HG02884 (cell line): ENCODE measurements around the gene KLHL12.
A peak's percentile ranks its signal among the peaks of the same experiment; 100 is the strongest.

Experiments
- ATAC-seq: cut with Tn5 transposase; IDR thresholded peaks from one replicate; pipeline ENCODE4 v1.9.1; 2021; ENCODE audit warnings: mild to moderate bottlenecking, moderate library complexity; ENCODE audit not compliant: unreplicated experiment

Gene KLHL12

GRCh38 chr1:202888531-202889360, 38.3 kb downstream of the KLHL12 start, which contains the start of gene RABIF:
Gene RABIF, minus strand, starts transcription at chr1:202889149. Its CDS starts 51 bp downstream, at chr1:202889098.
- peak; percentile 84 for ATAC-seq

GRCh38 chr1:202888221-202888530, 38.9 kb downstream of the KLHL12 start:
- no peak for ATAC-seq

- ATAC-seq, result no peak
Observed at GRCh38 chr1:202880961-202881460, 46.0 kb downstream of the KLHL12 start.

DNA sequence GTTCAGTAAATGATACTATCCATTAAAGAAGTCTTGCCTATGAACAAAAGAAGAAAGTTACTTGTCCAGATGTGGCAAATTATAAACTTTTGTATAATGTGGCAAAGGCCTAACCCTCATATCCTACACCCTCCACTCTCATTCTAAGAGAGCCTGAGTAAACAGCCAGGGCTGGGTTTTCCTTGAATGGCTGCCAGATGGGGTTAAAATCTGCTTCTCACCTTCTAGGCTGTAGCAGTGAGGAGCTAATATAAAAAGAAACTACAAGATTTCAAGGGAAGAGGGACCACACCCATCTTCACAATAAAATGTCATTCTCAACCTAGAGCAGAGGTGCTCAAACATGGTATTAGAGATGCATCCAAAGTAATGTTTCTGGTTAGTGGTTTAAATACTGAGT, 47.0 kb downstream of the KLHL12 start:
- ATAC-seq, result no peak

GRCh38 chr1:202879128-202879527, 47.9 kb downstream of the KLHL12 start:
- ATAC-seq, result no peak

DNA sequence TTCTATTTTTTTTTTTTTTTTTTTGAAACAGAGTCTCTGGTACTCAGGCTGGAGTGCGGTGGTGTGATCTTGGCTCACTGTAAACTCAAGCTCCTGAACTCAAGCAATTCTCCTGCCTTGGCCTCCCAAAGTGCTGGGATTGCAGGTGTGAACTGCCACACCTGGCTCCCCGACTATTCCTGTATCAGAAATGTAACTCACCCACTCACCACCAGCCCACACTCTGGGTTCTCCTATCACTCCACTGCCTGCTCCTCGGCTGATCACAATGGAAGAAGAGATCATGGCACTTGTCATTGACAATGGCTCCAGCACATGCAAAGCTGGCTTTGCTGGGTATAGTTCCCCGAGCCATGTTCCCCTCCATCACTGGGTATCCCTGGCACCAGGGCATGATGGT, 54.0 kb downstream of the KLHL12 start:
- ATAC-seq, result no peak

- ATAC-seq, result no peak
Observed at GRCh38 chr1:202871367-202871766, 55.7 kb downstream of the KLHL12 start.

GRCh38 chr1:202862679-202863560, 64.1 kb downstream of the KLHL12 start:
- no peak for ATAC-seq

DNA sequence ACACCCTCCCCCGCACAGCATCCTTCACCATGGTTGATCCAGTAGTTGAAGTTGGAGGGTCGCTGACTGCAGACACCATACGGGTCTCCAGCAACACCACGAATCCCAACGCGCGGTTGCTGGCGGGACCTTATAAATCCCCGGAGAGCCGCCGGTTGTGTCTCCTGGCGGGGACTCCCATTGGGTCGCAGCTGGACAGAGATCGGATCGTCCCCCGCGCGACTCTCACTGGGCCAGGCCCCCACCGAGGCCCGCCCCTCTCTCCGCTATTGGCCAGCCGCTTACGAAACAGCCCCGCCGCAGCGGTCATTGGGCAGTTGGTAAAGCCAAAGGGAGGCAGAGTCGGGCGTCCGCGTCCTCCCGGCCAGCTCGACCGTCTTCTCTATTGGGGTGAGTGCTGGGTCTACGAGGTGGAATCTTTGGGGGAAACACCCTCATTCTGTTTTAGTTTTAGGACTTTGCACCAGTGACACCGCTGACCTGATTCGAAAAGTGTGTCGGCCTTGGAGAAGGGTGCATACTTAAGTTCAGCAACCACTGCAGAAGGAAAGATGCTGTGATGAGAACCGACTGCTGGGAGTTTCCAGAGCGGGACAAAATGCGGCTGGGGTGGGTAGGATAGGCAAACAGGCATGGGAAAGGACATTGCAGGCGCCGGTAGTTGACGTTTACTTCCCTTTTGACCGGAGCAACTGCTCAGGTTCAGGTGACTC, 65.5 kb downstream of the KLHL12 start:
- peak; percentile 75 for ATAC-seq

DNA sequence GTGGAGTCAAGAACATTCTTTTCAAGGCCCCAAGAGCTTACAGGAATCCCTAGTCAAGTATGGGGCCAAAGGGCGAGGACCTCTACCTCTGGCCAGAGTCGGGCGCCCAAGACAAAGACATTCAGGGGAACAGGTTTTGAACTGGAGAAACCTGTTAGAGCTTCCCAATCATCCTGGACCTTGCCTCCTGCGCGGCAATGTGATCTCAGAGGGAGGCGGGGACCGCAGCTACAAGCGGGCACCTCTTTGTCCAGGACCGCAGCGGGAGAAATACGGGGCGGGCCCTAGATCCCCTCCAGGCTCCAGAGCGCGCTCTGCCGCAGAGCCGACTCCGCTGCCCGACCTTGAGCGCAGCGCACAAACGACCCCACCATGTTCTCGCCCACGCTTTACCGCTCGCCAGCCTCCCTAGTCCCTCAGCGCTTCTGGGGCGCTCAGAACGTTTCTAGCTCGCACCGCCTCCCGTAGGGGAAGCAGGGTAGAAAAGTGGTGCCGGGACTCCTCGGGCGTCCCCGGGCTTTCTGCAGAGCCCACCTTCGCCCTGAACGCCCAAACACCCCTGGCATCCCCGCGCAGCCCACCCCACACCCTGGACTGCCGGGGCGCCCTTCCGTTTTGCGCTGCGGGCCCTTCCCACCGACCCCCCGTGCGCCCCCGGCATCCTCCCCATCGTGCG, 66.2 kb downstream of the KLHL12 start:
- peak; percentile 30 for ATAC-seq

GRCh38 chr1:202858789-202859414, 68.1 kb downstream of the KLHL12 start:
- no peak for ATAC-seq

DNA sequence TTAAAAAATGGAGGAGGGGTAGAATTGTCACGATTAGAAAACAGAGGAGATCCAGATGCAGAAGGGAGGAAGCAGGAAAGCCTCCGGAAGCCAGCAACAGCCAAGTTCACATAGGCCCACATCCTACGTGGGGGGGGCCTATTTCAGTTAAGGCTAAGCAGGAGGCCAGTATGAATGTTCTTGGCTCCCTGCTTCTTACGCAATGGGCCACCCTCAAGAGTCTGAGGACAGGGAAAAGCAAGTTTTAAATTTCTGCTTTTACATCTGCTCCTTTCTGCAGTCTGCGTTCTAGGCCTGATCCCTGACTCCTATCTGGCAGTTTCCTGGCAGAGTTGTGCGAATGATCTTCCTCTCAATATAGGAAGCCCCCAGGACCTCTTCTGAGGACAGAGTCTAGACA, 68.7 kb downstream of the KLHL12 start:
- ATAC-seq, result no peak

DNA sequence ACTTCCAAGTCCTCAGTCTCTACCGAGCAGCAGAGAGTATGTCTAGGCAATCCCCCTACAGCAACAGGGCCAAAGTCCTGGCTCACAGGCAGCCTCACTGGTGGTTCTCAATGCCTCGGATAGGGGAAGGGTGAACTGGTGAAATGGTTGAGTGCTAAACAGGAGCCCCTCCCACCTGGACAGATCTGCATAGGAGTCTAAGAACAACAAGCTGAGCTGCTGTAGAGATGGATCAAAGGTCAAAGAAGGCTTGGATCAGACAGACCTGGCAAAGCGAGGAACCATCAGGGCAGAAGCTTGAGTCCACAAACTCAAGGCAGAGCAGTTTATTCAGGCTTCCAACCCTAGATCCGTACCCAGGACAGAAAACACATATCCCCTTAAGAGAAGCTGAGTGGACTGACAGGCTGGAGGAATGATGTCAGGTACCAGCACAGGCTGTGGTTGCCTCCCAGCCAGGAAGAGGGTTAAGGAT, 69.9 kb downstream of the KLHL12 start:
- ATAC-seq, result no peak

DNA sequence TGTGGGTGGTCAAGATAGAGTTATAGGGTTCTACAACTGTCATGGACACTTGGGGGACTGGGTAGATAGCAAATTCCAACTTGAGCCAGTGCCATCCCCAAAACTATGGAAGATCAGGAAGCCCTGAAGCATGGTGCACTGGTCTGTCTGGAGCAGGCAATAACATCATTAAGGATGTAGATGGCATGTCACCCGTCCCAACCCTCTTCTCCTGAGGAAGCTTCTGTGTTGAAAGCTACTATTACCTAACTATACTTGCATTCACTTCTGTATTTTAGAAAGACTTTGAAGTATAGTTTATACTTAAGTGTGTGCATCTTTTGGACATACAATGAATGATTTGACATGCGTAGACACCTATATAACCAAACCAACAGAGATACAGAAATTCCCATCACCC, 71.0 kb downstream of the KLHL12 start:
- ATAC-seq, result no peak

GRCh38 chr1:202854787-202855186, 72.2 kb downstream of the KLHL12 start:
- no peak for ATAC-seq

- ATAC-seq, result no peak
Observed at GRCh38 chr1:202852163-202852904, 74.7 kb downstream of the KLHL12 start.

DNA sequence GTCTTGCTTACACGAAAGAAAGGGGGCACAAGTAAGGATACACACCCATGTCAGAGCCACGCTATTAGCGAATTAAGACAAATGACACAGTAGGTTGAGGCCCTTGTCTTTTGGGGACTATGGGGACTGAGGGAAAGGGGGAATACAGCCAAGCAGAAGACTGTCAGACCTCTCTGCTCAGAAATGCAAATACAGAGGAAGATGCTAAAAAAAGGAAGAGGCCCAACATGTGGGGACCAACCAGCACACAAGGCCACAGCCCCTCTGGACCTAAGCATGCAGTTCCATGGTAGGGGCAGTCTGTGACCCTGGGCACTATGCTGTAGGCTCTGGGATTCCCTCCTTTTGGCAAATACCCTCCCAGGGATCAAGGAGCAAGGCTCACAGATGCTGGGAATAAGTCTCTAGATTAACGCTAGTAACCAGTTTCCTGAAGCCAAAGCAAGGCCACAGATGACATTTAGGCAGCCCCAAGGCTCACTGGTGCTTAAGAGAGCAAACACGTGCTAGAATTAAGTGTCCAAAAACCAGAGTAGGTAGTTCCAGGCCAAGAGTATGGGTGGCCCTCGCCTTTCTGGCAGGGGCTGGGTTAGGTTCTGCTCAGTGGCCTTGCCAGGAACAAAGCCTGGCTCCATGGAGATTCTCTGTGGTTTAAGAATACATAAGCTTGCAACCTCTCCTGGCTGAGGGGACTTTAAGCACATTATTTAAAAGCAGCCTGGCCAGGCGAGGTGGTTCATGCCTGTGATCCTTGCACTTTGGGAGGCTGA, 76.3 kb downstream of the KLHL12 start:
- no peak for ATAC-seq

- peak; percentile 88 for ATAC-seq
Observed at GRCh38 chr1:202848191-202848542, 78.9 kb downstream of the KLHL12 start.

DNA sequence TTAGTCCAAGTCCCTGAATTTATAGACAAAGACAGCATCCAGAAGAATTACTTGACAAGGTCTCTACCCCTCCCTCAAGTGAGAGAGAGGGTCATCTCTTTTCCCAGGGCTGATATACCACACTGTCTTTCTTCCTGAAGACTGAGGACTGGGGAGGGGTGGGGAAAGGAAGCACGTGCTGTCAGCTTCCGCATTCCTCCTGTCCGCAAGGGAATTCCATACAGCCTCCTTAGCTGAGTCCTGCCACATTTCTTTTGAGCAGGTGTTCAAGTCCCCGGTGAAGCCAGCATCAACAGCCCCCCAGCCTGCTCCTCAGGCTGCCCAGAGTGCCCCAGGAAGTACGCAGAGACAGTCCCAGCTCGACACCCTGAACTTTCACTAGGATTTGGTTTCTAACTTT, 82.1 kb downstream of the KLHL12 start:
- no peak for ATAC-seq
